ENCODE measurements around the gene NXPH4.

DNA sequence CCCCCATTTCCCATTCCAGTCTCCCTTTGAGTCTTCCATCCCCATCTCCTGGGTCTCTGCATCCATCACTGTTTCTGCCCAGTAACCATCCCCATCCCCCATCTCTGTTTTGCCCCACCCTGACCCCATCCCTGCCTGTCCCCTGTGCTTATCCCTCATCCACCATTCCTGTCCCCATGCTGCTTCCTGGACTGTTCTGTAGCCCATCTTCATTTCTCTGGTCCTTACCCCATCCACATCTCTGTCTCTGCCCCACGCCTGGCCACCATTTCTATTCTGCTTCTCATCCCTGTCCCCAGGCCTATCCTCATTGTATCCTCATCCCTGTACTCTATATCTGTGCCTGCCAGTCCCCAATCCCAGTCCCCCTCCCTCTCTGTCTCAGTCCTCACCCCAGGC lies 4.2 kb downstream of the NXPH4 start:
- TF ChIP-seq CTCF (conservative IDR thresholded peaks at IDR 0.05) (no peak), ZFX (IDR thresholded peaks at IDR 0.05) (no peak)
